Neural cell (in vitro differentiated cells): Measurements from ENCODE around the gene DIAPH2.

ENCODE experiments used
- CTCF ChIP-seq: fragments of 450-650 bp; IDR thresholded peaks from 2 replicates; pipeline ENCODE4 v1.5.1; 2014; ENCODE audit warnings: antibody characterized with exemption, mild to moderate bottlenecking, moderate library complexity; ENCODE audit not compliant: poor library complexity, severe bottlenecking
- RAD21 ChIP-seq: fragments of 450-650 bp; conservative IDR thresholded peaks from 2 replicates; pipeline ENCODE4 v1.6.1; 2014; ENCODE audit warnings: antibody characterized with exemption, mild to moderate bottlenecking, moderate library complexity

- TF ChIP-seq CTCF (no peak), RAD21 (no peak)
These were observed 626.6 kb downstream of the DIAPH2 start for GRCh38 chrX:97311066-97311778.
